ENCODE results near the gene TRPV3. TPM values are rescaled to one million over a fixed set of nuclear protein-coding genes. Genes with fewer than 3 reads are reported as not detected.
"Not testable (repeated sequence)": the region's sequence is repeated elsewhere in the genome, so short reads cannot be mapped to it uniquely, and the experiment has no call there.

The TRPV3 gene
- total RNA-seq, 1 donor from 2014 or later = not detected

GRCh38 chr17:3526491-3526890 lies 31.1 kb downstream of the TRPV3 start:
- DNase-seq (ENCODE audit: low read depth, low spot score) = no peak

GRCh38 chr17:3524024-3524423 lies 33.6 kb downstream of the TRPV3 start:
- DNase-seq (ENCODE audit: low read depth, low spot score) = no peak

- DNase-seq (ENCODE audit: low read depth, low spot score) = not testable (repeated sequence)
Measured at GRCh38 chr17:3519472-3519871, 38.1 kb downstream of the TRPV3 start.

- no peak for DNase-seq (ENCODE audit: low read depth, low spot score)
Measured at GRCh38 chr17:3514873-3515272, 42.7 kb downstream of the TRPV3 start.

- not testable (repeated sequence) for DNase-seq (ENCODE audit: low read depth, low spot score)
Measured at GRCh38 chr17:3514167-3514566, 43.4 kb downstream of the TRPV3 start.

- no peak for DNase-seq (ENCODE audit: low read depth, low spot score)
Measured at GRCh38 chr17:3513305-3514035, 44.1 kb downstream of the TRPV3 start.

GRCh38 chr17:3512505-3513171 lies 45.0 kb downstream of the TRPV3 start:
- DNase-seq (ENCODE audit: low read depth, low spot score) = no peak

GRCh38 chr17:3511852-3512504 lies 45.6 kb downstream of the TRPV3 start:
- no peak for DNase-seq (ENCODE audit: low read depth, low spot score)

GRCh38 chr17:3510090-3510489 lies 47.5 kb downstream of the TRPV3 start:
- no peak for DNase-seq (ENCODE audit: low read depth, low spot score)

- no peak for DNase-seq (ENCODE audit: low read depth, low spot score)
Measured at GRCh38 chr17:3507869-3508268, 49.7 kb downstream of the TRPV3 start.

- no peak for DNase-seq (ENCODE audit: low read depth, low spot score)
Measured at GRCh38 chr17:3507071-3507470, 50.5 kb downstream of the TRPV3 start.

- DNase-seq (ENCODE audit: low read depth, low spot score) = no peak
Measured at GRCh38 chr17:3506054-3506453, 51.6 kb downstream of the TRPV3 start.

- no peak for DNase-seq (ENCODE audit: low read depth, low spot score)
Measured at GRCh38 chr17:3505008-3505407, 52.6 kb downstream of the TRPV3 start.

- no peak for DNase-seq (ENCODE audit: low read depth, low spot score)
Measured at GRCh38 chr17:3503285-3503684, 54.3 kb downstream of the TRPV3 start.

- no peak for DNase-seq (ENCODE audit: low read depth, low spot score)
Measured at GRCh38 chr17:3502466-3502865, 55.1 kb downstream of the TRPV3 start.

- DNase-seq (ENCODE audit: low read depth, low spot score) = no peak
Measured at GRCh38 chr17:3501344-3501743, 56.3 kb downstream of the TRPV3 start.

GRCh38 chr17:3497101-3497500 lies 60.5 kb downstream of the TRPV3 start:
- no peak for DNase-seq (ENCODE audit: low read depth, low spot score)

- no peak for DNase-seq (ENCODE audit: low read depth, low spot score)
Measured at GRCh38 chr17:3485481-3486068, 72.0 kb downstream of the TRPV3 start.

- no peak for DNase-seq (ENCODE audit: low read depth, low spot score)
Measured at GRCh38 chr17:3482852-3483251, 74.8 kb downstream of the TRPV3 start.

GRCh38 chr17:3479988-3480387 lies 77.6 kb downstream of the TRPV3 start:
- DNase-seq (ENCODE audit: low read depth, low spot score) = no peak

- no peak for DNase-seq (ENCODE audit: low read depth, low spot score)
Measured at GRCh38 chr17:3475812-3476610, 81.6 kb downstream of the TRPV3 start, which contains the start of gene ASPA. TSS of gene ASPA (plus strand) at chr17:3475997. CDS start at chr17:3476160, 163 bp downstream.

Data from pulmonary artery endothelial cell (primary cell).